DND-41 (cell line): ENCODE measurements around the gene SMCO2.

Experiments used
- EZH2 ChIP-seq: IDR thresholded peaks from 3 replicates; pipeline ENCODE4 v1.6.1; 2012; ENCODE audit warnings: borderline replicate concordance, low read depth, mild to moderate bottlenecking, moderate library complexity, low read length, inconsistent platforms; ENCODE audit not compliant: severe bottlenecking
- TF ChIP-seq, protein P1 (sequence below): IDR thresholded peaks from 2 replicates; pipeline ENCODE4 v1.5.1; 2012; ENCODE audit warnings: borderline replicate concordance, low read length, moderate library complexity, mild to moderate bottlenecking; ENCODE audit not compliant: poor library complexity, severe bottlenecking; ENCODE audit errors: extremely low read depth

- TF ChIP-seq, protein P1, sequence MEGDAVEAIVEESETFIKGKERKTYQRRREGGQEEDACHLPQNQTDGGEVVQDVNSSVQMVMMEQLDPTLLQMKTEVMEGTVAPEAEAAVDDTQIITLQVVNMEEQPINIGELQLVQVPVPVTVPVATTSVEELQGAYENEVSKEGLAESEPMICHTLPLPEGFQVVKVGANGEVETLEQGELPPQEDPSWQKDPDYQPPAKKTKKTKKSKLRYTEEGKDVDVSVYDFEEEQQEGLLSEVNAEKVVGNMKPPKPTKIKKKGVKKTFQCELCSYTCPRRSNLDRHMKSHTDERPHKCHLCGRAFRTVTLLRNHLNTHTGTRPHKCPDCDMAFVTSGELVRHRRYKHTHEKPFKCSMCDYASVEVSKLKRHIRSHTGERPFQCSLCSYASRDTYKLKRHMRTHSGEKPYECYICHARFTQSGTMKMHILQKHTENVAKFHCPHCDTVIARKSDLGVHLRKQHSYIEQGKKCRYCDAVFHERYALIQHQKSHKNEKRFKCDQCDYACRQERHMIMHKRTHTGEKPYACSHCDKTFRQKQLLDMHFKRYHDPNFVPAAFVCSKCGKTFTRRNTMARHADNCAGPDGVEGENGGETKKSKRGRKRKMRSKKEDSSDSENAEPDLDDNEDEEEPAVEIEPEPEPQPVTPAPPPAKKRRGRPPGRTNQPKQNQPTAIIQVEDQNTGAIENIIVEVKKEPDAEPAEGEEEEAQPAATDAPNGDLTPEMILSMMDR, result no peak
- no peak for TF ChIP-seq EZH2
Observed at GRCh38 chr12:27447761-27448160, 1.2 kb downstream of the SMCO2 start.
